Measurements from ENCODE around the gene RTKN2.

- TF ChIP-seq, protein P1, sequence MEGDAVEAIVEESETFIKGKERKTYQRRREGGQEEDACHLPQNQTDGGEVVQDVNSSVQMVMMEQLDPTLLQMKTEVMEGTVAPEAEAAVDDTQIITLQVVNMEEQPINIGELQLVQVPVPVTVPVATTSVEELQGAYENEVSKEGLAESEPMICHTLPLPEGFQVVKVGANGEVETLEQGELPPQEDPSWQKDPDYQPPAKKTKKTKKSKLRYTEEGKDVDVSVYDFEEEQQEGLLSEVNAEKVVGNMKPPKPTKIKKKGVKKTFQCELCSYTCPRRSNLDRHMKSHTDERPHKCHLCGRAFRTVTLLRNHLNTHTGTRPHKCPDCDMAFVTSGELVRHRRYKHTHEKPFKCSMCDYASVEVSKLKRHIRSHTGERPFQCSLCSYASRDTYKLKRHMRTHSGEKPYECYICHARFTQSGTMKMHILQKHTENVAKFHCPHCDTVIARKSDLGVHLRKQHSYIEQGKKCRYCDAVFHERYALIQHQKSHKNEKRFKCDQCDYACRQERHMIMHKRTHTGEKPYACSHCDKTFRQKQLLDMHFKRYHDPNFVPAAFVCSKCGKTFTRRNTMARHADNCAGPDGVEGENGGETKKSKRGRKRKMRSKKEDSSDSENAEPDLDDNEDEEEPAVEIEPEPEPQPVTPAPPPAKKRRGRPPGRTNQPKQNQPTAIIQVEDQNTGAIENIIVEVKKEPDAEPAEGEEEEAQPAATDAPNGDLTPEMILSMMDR (IDR thresholded peaks at IDR 0.05): no peak
- no peak for TF ChIP-seq POLR2AphosphoS5 (IDR thresholded peaks at IDR 0.05; ENCODE audit: low read depth, low read length)
Observed at GRCh38 chr10:62243647-62243997, 25.0 kb downstream of the RTKN2 start.

All from Panc1 (cell line).